ENCODE data around the gene MCM3AP.

The MCM3AP gene

DNA sequence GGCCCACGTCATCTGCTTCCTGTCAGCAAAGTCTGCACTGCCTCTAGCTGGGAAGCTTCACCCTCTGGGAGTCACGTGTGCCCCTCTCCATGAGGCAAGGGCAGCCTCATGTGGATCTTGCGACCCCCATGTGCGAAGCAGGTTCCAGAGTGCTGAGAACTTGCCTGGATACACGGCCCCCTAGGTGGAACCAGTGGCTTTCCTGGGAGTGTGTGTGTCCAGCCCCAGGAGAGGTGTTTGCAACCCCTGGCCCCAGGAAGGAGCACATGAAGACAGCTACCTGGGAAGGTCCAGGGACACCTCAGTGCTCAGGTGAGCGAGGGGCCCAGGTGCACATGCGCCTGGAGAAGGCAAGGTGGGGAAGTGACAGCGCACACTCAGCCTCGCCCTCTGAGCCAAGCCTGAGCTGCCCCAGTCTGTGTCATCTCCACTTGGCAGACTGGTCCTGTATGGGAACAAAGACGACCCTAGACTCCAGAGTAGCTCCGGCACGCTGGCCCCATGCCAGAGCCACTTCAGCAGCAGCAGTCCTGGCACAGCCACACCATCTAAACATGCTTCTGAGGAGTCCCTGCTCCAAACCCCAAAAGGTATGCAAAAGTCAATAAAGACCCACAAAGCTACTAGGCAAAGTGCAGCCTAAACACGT, 65.7 kb downstream of the MCM3AP start:
- TF ChIP-seq TEAD4 (IDR thresholded peaks at IDR 0.05) (no peak), YY1 (IDR thresholded peaks at IDR 0.05; ENCODE audit: low read depth) (no peak), CREB1 (IDR thresholded peaks at IDR 0.05; ENCODE audit: low read depth) (no peak), NFIC (IDR thresholded peaks at IDR 0.05) (no peak), EP300 (IDR thresholded peaks at IDR 0.05; ENCODE audit: borderline replicate concordance) (no peak), EGR1 (IDR thresholded peaks at IDR 0.05) (no peak), FOXM1 (IDR thresholded peaks at IDR 0.05; ENCODE audit: borderline replicate concordance, low read depth) (no peak), RAD21 (IDR thresholded peaks at IDR 0.05; ENCODE audit: low read depth) (no peak), ZBTB7A (IDR thresholded peaks at IDR 0.05; ENCODE audit: low read depth) (no peak), CEBPB (IDR thresholded peaks at IDR 0.05) (no peak), TCF12 (IDR thresholded peaks at IDR 0.05; ENCODE audit: low read depth) (no peak), TAF1 (IDR thresholded peaks at IDR 0.05; ENCODE audit: low read depth) (no peak)
- TF ChIP-seq, protein P1, sequence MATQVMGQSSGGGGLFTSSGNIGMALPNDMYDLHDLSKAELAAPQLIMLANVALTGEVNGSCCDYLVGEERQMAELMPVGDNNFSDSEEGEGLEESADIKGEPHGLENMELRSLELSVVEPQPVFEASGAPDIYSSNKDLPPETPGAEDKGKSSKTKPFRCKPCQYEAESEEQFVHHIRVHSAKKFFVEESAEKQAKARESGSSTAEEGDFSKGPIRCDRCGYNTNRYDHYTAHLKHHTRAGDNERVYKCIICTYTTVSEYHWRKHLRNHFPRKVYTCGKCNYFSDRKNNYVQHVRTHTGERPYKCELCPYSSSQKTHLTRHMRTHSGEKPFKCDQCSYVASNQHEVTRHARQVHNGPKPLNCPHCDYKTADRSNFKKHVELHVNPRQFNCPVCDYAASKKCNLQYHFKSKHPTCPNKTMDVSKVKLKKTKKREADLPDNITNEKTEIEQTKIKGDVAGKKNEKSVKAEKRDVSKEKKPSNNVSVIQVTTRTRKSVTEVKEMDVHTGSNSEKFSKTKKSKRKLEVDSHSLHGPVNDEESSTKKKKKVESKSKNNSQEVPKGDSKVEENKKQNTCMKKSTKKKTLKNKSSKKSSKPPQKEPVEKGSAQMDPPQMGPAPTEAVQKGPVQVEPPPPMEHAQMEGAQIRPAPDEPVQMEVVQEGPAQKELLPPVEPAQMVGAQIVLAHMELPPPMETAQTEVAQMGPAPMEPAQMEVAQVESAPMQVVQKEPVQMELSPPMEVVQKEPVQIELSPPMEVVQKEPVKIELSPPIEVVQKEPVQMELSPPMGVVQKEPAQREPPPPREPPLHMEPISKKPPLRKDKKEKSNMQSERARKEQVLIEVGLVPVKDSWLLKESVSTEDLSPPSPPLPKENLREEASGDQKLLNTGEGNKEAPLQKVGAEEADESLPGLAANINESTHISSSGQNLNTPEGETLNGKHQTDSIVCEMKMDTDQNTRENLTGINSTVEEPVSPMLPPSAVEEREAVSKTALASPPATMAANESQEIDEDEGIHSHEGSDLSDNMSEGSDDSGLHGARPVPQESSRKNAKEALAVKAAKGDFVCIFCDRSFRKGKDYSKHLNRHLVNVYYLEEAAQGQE (IDR thresholded peaks at IDR 0.05; ENCODE audit: low read depth): no peak
- TF ChIP-seq, protein P2, sequence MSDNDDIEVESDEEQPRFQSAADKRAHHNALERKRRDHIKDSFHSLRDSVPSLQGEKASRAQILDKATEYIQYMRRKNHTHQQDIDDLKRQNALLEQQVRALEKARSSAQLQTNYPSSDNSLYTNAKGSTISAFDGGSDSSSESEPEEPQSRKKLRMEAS (IDR thresholded peaks at IDR 0.05): no peak
- TF ChIP-seq, protein P3, sequence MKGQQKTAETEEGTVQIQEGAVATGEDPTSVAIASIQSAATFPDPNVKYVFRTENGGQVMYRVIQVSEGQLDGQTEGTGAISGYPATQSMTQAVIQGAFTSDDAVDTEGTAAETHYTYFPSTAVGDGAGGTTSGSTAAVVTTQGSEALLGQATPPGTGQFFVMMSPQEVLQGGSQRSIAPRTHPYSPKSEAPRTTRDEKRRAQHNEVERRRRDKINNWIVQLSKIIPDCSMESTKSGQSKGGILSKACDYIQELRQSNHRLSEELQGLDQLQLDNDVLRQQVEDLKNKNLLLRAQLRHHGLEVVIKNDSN (IDR thresholded peaks at IDR 0.05): no peak

DNA sequence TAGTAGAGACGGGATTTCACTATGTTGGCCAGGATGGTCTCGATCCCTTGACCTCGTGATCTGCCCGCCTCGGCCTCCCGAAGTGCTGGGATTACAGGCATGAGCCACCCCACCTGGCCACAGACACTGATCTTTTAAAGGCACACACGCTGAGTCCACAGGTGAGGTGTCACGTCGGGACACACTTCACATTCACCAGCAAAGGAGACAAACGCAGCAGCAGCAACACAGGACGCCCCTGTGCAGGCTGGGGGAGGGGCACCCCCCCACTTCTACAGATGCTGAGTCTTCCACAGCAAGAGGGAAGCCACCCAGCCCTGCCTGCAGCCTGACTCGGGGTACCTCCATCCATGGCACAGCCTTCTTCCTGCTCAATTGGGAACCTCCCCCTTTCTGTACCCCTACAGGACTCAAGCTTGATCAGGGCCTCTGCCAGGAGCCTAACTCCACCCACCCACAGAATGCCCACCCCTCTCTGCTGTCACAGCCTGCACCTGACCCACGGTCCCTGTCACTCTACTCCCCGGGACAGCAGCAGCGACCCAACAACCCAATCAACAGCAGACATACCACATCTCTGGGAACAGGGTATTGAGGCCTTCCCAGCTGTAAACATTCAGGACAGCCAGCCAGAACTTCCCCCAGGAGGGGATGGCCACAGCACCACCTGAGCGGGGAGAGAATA, 66.4 kb downstream of the MCM3AP start:
- TF ChIP-seq TAF1 (IDR thresholded peaks at IDR 0.05; ENCODE audit: low read depth): no peak
- no peak for TF ChIP-seq YY1 (IDR thresholded peaks at IDR 0.05; ENCODE audit: low read depth)
- TF ChIP-seq RAD21 (IDR thresholded peaks at IDR 0.05; ENCODE audit: low read depth): no peak
- TF ChIP-seq, protein P2 (IDR thresholded peaks at IDR 0.05): no peak
- TF ChIP-seq, protein P3 (IDR thresholded peaks at IDR 0.05): no peak
- TF ChIP-seq CREB1 (IDR thresholded peaks at IDR 0.05; ENCODE audit: low read depth): no peak
- no peak for TF ChIP-seq EP300 (IDR thresholded peaks at IDR 0.05; ENCODE audit: borderline replicate concordance)
- no peak for TF ChIP-seq NFIC (IDR thresholded peaks at IDR 0.05)
- TF ChIP-seq TCF12 (IDR thresholded peaks at IDR 0.05; ENCODE audit: low read depth): no peak
- TF ChIP-seq, protein P1 (IDR thresholded peaks at IDR 0.05; ENCODE audit: low read depth): no peak
- TF ChIP-seq ZBTB7A (IDR thresholded peaks at IDR 0.05; ENCODE audit: low read depth): no peak
- no peak for TF ChIP-seq TEAD4 (IDR thresholded peaks at IDR 0.05)
- TF ChIP-seq CEBPB (IDR thresholded peaks at IDR 0.05): no peak
- no peak for TF ChIP-seq FOXM1 (IDR thresholded peaks at IDR 0.05; ENCODE audit: borderline replicate concordance, low read depth)
- no peak for TF ChIP-seq EGR1 (IDR thresholded peaks at IDR 0.05)

DNA sequence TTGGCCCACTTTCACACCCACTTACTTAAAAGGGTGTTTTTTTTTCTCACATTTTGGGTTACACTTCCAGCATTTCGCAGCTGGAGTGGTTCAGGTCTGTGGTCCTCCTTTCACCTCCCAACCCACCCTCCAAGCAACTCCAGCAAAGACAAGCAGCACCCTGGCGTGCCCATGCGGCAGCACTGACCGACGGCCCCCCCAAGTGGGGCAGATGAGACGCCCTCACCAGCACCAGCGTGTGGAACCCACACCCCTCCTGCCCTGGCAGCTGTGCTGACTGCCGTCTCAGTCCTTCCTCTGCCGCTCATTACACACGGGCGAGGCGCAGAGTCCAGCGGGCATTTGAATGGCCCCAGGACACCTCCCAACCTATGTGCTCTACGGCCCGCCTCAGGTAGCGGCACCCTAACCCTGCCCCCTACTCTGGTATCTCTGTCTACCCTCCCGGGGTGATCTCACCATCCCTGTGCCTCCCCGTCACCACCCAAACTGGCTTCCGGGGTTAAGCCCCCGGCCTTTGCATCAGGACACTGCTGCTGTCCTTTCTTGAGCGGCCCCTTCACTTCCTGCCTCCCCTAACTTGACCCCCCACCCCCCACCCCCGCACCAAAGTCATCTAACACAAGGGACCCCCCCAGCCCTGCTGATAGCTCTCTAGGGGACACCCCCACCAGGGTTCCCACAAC, 67.8 kb downstream of the MCM3AP start:
- TF ChIP-seq CEBPB (IDR thresholded peaks at IDR 0.05): no peak
- no peak for TF ChIP-seq EGR1 (IDR thresholded peaks at IDR 0.05)
- no peak for TF ChIP-seq TEAD4 (IDR thresholded peaks at IDR 0.05)
- TF ChIP-seq, protein P2 (IDR thresholded peaks at IDR 0.05): no peak
- TF ChIP-seq NFIC (IDR thresholded peaks at IDR 0.05): no peak
- TF ChIP-seq, protein P3 (IDR thresholded peaks at IDR 0.05): no peak
- TF ChIP-seq FOXM1 (IDR thresholded peaks at IDR 0.05; ENCODE audit: borderline replicate concordance, low read depth): no peak
- TF ChIP-seq EP300 (IDR thresholded peaks at IDR 0.05; ENCODE audit: borderline replicate concordance): no peak

DNA sequence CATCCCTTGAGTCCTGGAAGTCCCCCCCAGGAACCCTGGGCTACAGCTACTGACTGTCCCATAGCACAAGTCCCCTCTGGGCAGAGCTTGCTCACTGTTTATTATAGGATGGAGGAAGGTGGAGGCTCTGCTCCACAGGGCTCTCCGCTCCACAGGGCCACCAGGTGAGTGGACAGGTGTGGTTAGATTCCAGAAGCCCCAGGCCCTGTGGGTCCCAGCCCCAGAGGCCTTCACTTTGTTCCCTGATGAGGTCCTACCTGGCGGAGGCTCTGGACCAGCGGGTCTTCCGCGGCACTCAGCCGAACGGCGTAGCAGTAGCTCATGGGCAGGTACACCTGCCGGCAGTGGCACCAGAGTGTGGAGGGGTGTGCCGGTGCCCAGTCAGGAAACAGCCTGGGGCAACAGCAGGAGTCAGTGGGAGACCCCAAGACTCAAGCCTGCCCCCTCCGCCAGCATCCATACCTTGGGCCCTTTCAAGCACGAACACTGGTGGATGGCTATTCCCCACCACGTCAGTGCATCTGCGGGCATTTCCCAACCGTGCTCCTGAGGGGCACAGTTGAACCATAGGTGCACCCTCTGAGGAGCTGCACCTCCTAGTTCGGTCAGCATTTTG, 69.2 kb downstream of the MCM3AP start:
- no peak for TF ChIP-seq YY1 (IDR thresholded peaks at IDR 0.05; ENCODE audit: low read depth)
- no peak for TF ChIP-seq FOXM1 (IDR thresholded peaks at IDR 0.05; ENCODE audit: borderline replicate concordance, low read depth)
- TF ChIP-seq, protein P3 (IDR thresholded peaks at IDR 0.05): no peak
- TF ChIP-seq CREB1 (IDR thresholded peaks at IDR 0.05; ENCODE audit: low read depth): no peak
- no peak for TF ChIP-seq RAD21 (IDR thresholded peaks at IDR 0.05; ENCODE audit: low read depth)
- no peak for TF ChIP-seq TEAD4 (IDR thresholded peaks at IDR 0.05)
- no peak for TF ChIP-seq TAF1 (IDR thresholded peaks at IDR 0.05; ENCODE audit: low read depth)
- TF ChIP-seq EGR1 (IDR thresholded peaks at IDR 0.05): no peak
- no peak for TF ChIP-seq NFIC (IDR thresholded peaks at IDR 0.05)
- TF ChIP-seq CEBPB (IDR thresholded peaks at IDR 0.05): no peak
- no peak for TF ChIP-seq EP300 (IDR thresholded peaks at IDR 0.05; ENCODE audit: borderline replicate concordance)
- TF ChIP-seq, protein P1 (IDR thresholded peaks at IDR 0.05; ENCODE audit: low read depth): no peak
- no peak for TF ChIP-seq ZBTB7A (IDR thresholded peaks at IDR 0.05; ENCODE audit: low read depth)
- TF ChIP-seq TCF12 (IDR thresholded peaks at IDR 0.05; ENCODE audit: low read depth): no peak

Data from Ishikawa (cell line).